RWPE2 (cell line): Measurements from ENCODE around the gene TSPEAR.
A peak's percentile ranks its signal among the peaks of the same experiment; 100 is the strongest.

Experiments
- ATAC-seq: fragments of 200-7000 bp; cut with Tn5 transposase; 3 replicates; pipeline ENCODE4 v1.9.1; 2021; ENCODE audit warnings: low read depth
- DNase-seq: peaks from one replicate; pipeline ENCODE4 v3.0.0-alpha.2; 2020; ENCODE audit warnings: low spot score
- H3K27ac ChIP-seq: fragments of 450-650 bp; 2 replicates; pipeline ENCODE4 v1.5.1; 2017; ENCODE audit warnings: mild to moderate bottlenecking; ENCODE audit not compliant: poor library complexity, severe bottlenecking
- H3K27me3 ChIP-seq: fragments of 250-450 bp; sonication (Bioruptor Pico); 2 replicates; pipeline ENCODE4 v1.5.1; 2021; ENCODE audit warnings: mild to moderate bottlenecking, moderate library complexity; ENCODE audit not compliant: insufficient read depth, poor library complexity, severe bottlenecking
- H3K36me3 ChIP-seq: fragments of 250-450 bp; sonication (Bioruptor Pico); 2 replicates; pipeline ENCODE4 v1.5.1; 2020; ENCODE audit warnings: low read depth, mild to moderate bottlenecking, moderate library complexity
- H3K4me1 ChIP-seq: fragments of 250-450 bp; sonication (Bioruptor Pico); 2 replicates; pipeline ENCODE4 v1.5.1; 2021; ENCODE audit warnings: mild to moderate bottlenecking, moderate library complexity; ENCODE audit not compliant: insufficient read depth, poor library complexity, severe bottlenecking
- H3K4me3 ChIP-seq: fragments of 250-450 bp; sonication (Bioruptor Pico); 2 replicates; pipeline ENCODE4 v1.5.1; 2021; ENCODE audit warnings: mild to moderate bottlenecking, moderate library complexity; ENCODE audit not compliant: severe bottlenecking
- H3K9me3 ChIP-seq: fragments of 250-450 bp; sonication (Bioruptor Pico); 2 replicates; pipeline ENCODE4 v1.5.1; 2021; ENCODE audit warnings: mild to moderate bottlenecking, moderate library complexity; ENCODE audit not compliant: severe bottlenecking
- CTCF ChIP-seq: fragments of 450-650 bp; IDR thresholded peaks from one replicate; pipeline ENCODE4 v1.5.1; 2017; ENCODE audit warnings: mild to moderate bottlenecking, moderate library complexity; ENCODE audit not compliant: poor library complexity, severe bottlenecking

TSPEAR gene

GRCh38 chr21:44461005-44461404, 250.4 kb downstream of the TSPEAR start:
- no peaks in the 10 kb centered on the region for H3K4me1 ChIP-seq
- no peak for TF ChIP-seq CTCF
- ATAC-seq (no peak), DNase-seq (no peak)
- H3K4me3 ChIP-seq = no peak overlapping the region
- no peaks in the 10 kb centered on the region for H3K27me3 ChIP-seq
- H3K36me3 ChIP-seq = no peaks in the 10 kb centered on the region
- H3K27ac ChIP-seq = no peak overlapping the region
- no peaks in the 10 kb centered on the region for H3K9me3 ChIP-seq

- ATAC-seq (no peak), DNase-seq (no peak)
- Histone ChIP-seq H3K4me3 (no peak overlapping the region), H3K4me1 (no peaks in the 10 kb centered on the region), H3K9me3 (no peaks in the 10 kb centered on the region), H3K27ac (no peak overlapping the region), H3K36me3 (no peaks in the 10 kb centered on the region), H3K27me3 (no peaks in the 10 kb centered on the region)
- TF ChIP-seq CTCF = no peak
Measured at GRCh38 chr21:44460441-44460755, 251.0 kb downstream of the TSPEAR start.

- DNase-seq = peak; percentile 43
Measured at GRCh38 chr21:44459712-44460440, 251.5 kb downstream of the TSPEAR start.

GRCh38 chr21:44458971-44459711, 252.2 kb downstream of the TSPEAR start:
- Histone ChIP-seq H3K4me3 (no peak overlapping the region), H3K9me3 (no peaks in the 10 kb centered on the region), H3K27me3 (no peaks in the 10 kb centered on the region), H3K27ac (no peak overlapping the region), H3K36me3 (no peaks in the 10 kb centered on the region), H3K4me1 (no peaks in the 10 kb centered on the region)
- ATAC-seq (no peak), DNase-seq (peak; percentile 64)
- TF ChIP-seq CTCF = no peak

More at GRCh38 chr21:44459712-44460440, 251.5 kb downstream of the TSPEAR start:
- no peak overlapping the region for H3K27ac ChIP-seq
- H3K27me3 ChIP-seq = no peaks in the 10 kb centered on the region
- no peaks in the 10 kb centered on the region for H3K36me3 ChIP-seq
- no peak for TF ChIP-seq CTCF
- ATAC-seq = no peak
- H3K4me3 ChIP-seq = no peak overlapping the region
- H3K9me3 ChIP-seq = no peaks in the 10 kb centered on the region
- no peaks in the 10 kb centered on the region for H3K4me1 ChIP-seq
